Middle frontal gyrus (tissue), 1 donor: Measurements from ENCODE around the gene PDP2.

Experiments used
- DNase-seq: peaks from one replicate; pipeline ENCODE4 v3.0.0-alpha.2; 2015; ENCODE audit warnings: low spot score; ENCODE audit errors: extremely low spot score

Gene PDP2

GRCh38 chr16:66880288-66881013 is at the start of gene PDP2:
Gene PDP2, plus strand, starts transcription at chr16:66880515. Its CDS starts 3,770 bp downstream, at chr16:66884285.
- peak; percentile 91 for DNase-seq

DNA sequence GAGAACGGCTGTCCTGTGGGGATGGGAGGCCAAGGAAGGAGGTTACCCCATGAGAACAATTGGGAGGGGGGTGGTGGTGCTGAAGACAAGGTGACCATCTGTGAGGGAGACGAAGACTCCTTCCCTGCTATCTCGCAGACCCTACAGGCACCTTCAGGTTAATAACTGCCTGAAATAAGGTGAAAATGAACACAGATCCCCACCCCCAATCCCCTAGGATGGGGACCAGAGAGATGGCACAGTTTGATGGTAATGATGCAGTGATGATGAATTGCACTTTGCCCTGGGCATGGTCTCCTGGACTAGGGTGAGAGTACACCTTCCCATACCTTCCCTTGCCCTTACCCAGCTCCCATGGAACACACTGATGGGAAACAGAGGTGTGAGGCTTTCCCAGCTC is 48.1 kb upstream of the PDP2 start:
- DNase-seq = no peak

DNA sequence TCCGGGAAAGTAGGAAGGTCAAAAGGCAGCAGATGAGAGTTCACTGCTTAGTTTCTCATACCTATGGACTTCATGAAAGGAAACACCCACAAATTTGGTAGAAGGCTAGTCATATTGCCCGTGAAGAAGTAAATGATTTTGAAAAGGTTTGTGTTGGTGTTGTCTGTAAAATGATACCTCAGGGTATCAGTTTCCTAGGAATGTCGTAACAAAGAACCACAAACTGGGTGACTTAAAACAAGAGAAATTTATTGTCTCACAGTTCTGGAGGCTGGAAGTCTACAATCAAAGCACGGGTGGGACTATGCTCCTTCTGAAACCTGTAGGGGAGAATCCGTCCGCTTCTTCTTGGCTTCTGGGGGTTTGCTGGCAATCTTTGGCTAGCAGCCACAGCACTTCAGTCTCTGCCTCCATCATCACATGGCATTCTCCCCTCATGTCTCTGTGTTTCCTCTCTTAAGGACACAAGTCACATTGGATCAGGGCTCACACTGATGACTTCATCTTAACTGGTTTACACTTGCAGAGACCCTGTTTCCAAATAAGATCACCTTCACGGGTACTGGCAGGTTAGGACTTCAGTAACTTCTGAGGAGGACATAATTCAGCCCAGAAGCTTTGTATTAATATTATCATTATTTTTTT is 47.5 kb upstream of the PDP2 start:
- no peak for DNase-seq

DNA sequence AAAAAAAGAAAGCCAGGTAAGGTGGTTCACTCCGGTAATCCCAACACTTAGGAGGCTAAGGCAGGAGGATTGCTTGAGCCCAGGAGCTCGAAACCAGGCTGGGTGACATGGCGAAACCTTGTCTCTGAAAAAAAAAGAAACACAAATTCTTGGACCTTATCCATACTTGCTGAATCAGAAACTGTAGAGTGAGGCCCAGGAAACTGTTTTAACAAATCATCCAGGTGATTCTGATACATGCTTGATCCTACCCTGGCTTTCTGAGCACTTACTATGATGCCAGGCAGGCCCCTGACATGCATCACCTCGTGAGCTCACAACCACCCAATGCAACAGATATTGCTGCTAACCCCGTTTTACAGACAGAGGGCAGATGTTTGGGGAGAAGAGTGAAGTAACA is 45.6 kb upstream of the PDP2 start:
- no peak for DNase-seq

GRCh38 chr16:66840883-66841282 is 39.4 kb upstream of the PDP2 start:
- no peak for DNase-seq

DNA sequence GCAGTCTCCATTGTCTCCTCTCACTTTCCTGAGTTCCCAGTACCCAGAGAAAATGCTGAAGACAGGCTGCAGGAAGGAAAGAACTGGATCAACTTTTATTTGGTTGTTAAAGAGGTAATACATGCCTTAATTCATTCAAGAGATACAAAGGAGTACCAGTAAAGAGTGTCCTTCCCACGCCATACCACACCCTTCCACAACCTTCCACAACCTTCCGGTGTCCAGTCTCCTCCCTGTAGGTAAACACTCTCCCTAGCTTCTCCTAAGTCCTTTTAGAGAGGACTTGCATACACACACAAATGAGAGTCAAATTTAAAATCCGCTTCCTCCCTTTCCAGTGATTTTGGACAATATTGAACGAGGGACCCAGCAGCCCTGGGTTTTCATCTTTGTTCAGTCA is 38.9 kb upstream of the PDP2 start:
- no peak for DNase-seq

DNA sequence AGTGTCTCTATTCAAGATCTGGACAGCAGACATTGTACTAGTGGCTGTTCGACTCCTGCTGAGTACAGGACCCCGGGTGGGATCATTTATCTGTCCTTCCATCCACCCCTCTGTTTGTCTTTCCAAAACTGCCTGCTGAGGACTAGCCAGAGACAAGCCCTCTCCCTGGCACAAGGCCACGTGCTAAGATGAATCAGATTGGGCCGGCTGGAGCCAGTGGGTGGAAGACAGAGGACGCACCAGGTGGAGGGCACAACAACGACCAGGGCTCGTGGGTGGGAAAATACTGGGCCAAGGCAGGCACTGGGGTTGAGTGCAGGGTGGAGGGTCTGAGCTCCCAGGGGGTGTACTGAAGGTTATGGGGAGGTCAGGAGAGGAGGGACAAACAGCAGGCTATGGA is 37.5 kb upstream of the PDP2 start:
- DNase-seq = no peak

DNA sequence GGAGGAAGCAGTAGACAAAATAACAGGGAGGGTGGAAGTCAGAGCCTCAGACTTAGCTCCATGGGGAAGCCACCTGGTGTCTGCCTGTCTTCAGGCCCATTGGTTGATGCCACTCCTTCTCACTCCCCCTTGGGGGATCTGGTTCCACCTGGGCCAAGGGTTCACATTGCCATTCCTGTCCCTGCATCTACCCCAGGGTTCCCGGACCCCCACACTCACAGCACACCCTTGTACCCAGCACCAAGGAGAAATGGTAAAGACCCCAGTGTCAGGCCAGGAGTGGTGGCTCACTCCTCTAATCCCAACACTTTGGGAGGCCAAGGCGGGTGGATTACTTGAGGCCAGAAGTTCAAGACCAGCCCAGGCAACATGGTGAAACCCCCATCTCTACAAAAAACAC is 37.1 kb upstream of the PDP2 start:
- DNase-seq = no peak

DNA sequence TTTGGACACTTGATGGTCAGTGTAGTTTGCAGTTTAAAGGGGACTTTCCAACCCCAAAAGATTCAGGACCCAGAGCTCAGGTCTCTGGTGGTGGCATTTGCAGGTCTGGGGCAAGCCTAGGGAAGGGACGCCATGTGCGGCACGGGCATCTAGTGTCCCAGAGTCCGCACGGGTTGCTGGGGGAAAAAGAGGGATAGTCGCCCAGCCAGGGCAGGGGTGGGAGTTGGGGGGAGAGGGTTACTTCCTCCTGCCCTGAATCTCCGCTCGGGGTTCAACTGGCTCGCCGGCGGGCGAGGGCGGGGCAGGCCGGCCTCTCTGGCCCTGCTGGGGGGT is 36.3 kb upstream of the PDP2 start:
- no peak for DNase-seq

DNA sequence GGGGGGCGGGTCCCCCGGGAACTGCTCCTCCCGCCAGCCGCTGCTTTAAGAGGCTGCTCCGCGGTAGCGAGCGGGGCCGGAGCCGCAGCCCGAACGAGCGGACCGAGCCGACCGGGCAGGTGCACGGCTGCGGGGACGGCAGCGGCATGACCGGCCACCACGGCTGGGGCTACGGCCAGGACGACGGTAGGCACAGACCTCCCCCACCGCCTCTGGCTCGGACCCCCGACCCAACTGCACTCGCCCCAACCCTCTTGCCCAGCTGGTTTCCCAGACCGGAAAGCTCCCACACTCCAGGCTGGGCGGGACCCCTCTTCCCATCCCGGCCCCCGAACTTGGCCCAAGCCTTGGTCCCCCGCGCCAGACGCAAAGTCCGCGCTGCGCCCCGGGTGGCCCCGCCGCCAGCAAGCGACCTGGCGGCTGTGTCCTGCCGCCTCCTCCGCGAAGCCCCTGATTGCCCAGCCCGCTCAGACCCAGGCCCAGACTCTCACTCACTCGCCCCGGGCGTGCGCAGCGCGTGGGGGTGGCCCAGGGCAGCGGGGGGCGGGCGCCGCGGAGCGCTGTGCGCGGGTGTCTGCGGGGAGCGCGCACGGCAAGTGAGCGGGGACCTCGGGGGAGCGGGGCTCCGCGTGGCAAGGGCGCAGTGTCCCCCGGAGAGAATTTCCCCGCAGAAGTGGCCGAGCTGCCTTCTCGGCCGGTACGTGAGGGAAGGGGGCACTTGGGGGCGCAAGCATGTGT is 35.8 kb upstream of the PDP2 start, which contains the start of gene CA7:
TSS of gene CA7 (plus strand) at position 73 of the 738 bp plus-strand sequence. CDS start at position 147, 74 bp downstream.
- no peak for DNase-seq

GRCh38 chr16:66845080-66845410 is 35.3 kb upstream of the PDP2 start:
- DNase-seq = no peak

DNA sequence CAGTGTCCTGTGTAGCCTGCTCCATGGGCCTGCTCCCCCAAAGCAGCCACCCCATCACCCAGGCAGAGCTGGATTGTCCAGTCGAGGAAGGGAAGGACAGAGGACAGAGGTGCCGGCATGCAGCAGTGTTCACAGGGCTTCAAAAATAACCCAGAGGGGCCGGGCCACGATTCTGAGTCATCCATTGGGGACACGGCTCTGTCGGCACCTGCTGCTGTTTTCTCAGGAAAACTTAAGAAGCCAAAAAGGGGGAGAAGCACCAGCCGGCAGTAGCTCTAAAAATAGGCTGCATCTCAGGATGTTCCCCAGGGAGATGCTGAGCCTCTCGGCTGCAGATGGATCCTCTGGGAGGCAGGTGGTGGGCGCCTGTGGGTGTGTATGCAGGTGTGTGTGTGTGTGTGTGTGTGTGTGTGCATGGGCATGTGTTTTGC is 34.5 kb upstream of the PDP2 start:
- peak; percentile 19 for DNase-seq

- no peak for DNase-seq
Measured at GRCh38 chr16:66846266-66846665, 34.0 kb upstream of the PDP2 start.

- no peak for DNase-seq
Measured at GRCh38 chr16:66846831-66847230, 33.5 kb upstream of the PDP2 start.

DNA sequence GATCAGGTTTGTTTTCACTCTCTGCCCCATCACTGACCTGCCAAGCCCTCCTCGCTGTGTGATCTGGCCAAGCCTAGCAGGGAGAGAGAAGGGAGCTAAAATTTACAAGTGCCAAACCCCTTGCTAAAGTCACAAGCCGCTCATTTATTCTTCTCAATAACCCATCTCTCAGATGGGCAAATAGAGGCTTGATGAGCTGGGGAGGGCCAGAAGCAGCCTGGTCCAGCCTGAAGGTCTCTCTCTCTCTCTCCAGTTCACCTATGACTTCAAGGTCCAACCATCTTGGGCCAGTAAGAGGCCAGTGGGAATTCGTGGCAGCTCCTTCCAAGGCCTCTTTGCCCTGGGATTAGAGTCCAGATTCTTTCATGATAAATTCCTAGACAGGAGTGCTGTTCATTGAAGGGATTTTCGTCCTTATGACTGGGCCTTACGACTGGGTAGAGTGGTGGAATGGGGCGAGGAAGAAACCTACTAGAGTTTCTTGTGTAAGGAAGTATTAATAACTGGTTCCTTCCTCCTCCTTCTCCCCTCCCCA is 32.7 kb upstream of the PDP2 start:
- DNase-seq = no peak

DNA sequence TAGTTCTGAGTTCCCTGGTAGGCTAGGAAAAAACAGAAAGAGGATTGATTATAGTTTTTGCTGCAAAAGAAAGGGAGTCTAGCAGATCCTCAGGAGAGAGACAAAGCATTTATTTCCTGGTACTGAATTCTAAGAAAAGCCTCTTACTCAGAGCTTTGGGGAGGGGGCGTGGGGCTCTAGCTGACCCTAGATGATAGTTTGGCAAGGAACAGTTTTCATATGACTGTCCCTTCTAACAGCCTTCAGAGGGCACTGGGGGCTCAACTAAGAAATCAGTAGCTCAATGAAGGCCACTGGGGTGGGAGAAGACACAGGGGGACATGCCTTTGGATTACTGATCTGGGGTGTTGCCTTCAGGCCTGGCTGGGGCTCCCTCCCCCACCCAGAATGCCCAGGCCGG is 32.1 kb upstream of the PDP2 start:
- DNase-seq = no peak

GRCh38 chr16:66849021-66849420 is 31.3 kb upstream of the PDP2 start:
- DNase-seq = no peak

GRCh38 chr16:66849549-66849948 is 30.8 kb upstream of the PDP2 start:
- no peak for DNase-seq

GRCh38 chr16:66850115-66850815 is 30.1 kb upstream of the PDP2 start:
- no peak for DNase-seq

- no peak for DNase-seq
Measured at GRCh38 chr16:66851166-66851964, 28.9 kb upstream of the PDP2 start.
